Mesothelial cell of epicardium (in vitro differentiated cells): Measurements from ENCODE around the gene AGBL4. TPM values are rescaled to one million over a fixed set of nuclear protein-coding genes. Genes with fewer than 3 reads are reported as not detected.

Source experiments
- DNase-seq, 2 experiments: peaks; one replicate each; pipeline ENCODE4 v3.0.0; 2021; ENCODE audit warnings: low spot score in 2 of 2; ENCODE audit not compliant: unreplicated experiment in 2 of 2
- H3K27ac Mint-ChIP-seq: 2 replicates; pipeline ENCODE4 v1.8.0; 2021; ENCODE audit warnings: mixed read lengths
- H3K27me3 Mint-ChIP-seq: 2 replicates; pipeline ENCODE4 v1.8.0; 2021; ENCODE audit warnings: low read depth, mixed read lengths
- H3K36me3 Mint-ChIP-seq: 2 replicates; pipeline ENCODE4 v1.8.0; 2021; ENCODE audit warnings: mixed read lengths
- H3K4me1 Mint-ChIP-seq: 2 replicates; pipeline ENCODE4 v1.8.0; 2021; ENCODE audit warnings: mixed read lengths
- H3K4me3 Mint-ChIP-seq: 2 replicates; pipeline ENCODE4 v1.8.0; 2021; ENCODE audit warnings: mild to moderate bottlenecking, moderate library complexity, mixed read lengths
- H3K9me3 Mint-ChIP-seq: 2 replicates; pipeline ENCODE4 v1.8.0; 2021; ENCODE audit warnings: mixed read lengths
- total RNA-seq: library from RNA; stranded (reverse); gene quantifications from 3 replicates; pipeline ENCODE4 v1.2.1, GENCODE V29; 2021
- TF ChIP-seq, protein P1 (sequence below): fragments of 200-600 bp; sonication (generic); IDR thresholded peaks from one replicate; pipeline ENCODE4 v1.5.0; 2021; ENCODE audit warnings: antibody characterized with exemption; ENCODE audit not compliant: unreplicated experiment

AGBL4 gene
- total RNA-seq, 1 donor from 2014 or later = 0.42 TPM

DNA sequence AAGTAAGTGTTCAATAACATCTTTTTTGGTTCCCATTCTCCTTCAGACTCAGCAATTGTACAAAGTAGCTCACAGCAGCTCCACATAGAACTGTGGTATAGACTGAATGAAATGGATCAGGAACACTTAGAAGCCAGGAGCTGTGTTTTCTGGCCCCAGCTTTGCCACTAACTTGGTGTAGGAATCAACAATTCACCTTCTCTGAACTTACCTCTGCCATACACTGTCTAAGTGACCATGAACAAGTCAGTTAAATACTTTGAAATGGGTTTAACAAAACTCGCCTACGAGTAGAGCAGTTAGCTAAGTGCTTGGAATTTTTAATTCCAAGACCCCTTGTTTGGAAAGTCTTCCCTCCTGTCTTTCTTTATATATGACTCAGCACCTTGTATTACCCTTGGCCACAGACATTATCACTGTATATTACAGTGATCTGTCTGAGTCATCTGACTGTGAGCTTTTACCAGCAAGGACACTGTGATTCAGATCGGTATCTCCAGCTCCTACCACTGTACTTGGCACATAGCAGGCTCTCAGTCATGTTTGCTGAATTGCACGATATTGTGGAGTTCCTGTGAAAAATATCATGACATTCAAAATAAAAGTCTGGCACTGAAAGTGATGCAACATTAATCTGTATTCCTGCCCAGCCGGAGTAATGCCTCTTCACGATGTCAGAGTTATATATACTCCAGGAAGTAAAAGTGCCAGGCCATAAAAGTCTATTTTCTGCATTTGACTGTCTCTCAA lies 1145.4 kb downstream of the AGBL4 start:
- peaks cover 2% of the 10 kb centered on the region for H3K4me1 Mint-ChIP-seq
- no peak overlapping the region for H3K4me3 Mint-ChIP-seq
- TF ChIP-seq, protein P1, sequence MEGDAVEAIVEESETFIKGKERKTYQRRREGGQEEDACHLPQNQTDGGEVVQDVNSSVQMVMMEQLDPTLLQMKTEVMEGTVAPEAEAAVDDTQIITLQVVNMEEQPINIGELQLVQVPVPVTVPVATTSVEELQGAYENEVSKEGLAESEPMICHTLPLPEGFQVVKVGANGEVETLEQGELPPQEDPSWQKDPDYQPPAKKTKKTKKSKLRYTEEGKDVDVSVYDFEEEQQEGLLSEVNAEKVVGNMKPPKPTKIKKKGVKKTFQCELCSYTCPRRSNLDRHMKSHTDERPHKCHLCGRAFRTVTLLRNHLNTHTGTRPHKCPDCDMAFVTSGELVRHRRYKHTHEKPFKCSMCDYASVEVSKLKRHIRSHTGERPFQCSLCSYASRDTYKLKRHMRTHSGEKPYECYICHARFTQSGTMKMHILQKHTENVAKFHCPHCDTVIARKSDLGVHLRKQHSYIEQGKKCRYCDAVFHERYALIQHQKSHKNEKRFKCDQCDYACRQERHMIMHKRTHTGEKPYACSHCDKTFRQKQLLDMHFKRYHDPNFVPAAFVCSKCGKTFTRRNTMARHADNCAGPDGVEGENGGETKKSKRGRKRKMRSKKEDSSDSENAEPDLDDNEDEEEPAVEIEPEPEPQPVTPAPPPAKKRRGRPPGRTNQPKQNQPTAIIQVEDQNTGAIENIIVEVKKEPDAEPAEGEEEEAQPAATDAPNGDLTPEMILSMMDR = no peak
- H3K27me3 Mint-ChIP-seq = peaks cover 9% of the 10 kb centered on the region
- no peaks in the 10 kb centered on the region for H3K9me3 Mint-ChIP-seq
- H3K27ac Mint-ChIP-seq = no peak overlapping the region
- DNase-seq = no peak
- no peaks in the 10 kb centered on the region for H3K36me3 Mint-ChIP-seq

DNA sequence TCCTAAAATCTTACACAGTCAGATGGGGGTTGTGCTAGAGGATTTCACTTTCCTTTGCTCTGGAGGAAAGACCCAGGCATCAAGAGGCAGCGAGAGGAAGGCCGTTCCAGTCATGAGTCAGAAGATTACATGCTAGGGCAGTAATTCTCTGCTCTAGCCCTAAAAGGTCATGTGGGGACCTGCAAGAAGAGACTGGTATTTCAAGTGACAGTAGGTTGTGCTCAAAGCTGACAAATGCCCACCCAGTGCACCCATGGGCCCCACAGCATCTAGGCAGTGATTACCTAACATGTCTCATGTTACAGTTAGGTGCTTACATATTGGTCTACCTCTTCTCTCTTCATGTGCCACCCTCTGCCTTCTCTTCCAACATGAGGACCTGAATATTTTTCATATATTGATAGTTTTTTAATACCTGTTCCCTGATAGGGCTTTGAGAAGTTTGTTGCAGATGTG lies 1147.4 kb downstream of the AGBL4 start:
- H3K27me3 Mint-ChIP-seq = peaks cover 7% of the 10 kb centered on the region
- H3K4me1 Mint-ChIP-seq = peaks cover 2% of the 10 kb centered on the region
- H3K4me3 Mint-ChIP-seq = no peak overlapping the region
- no peaks in the 10 kb centered on the region for H3K9me3 Mint-ChIP-seq
- TF ChIP-seq, protein P1 = no peak
- no peak overlapping the region for H3K27ac Mint-ChIP-seq
- no peaks in the 10 kb centered on the region for H3K36me3 Mint-ChIP-seq
- DNase-seq = no peak

DNA sequence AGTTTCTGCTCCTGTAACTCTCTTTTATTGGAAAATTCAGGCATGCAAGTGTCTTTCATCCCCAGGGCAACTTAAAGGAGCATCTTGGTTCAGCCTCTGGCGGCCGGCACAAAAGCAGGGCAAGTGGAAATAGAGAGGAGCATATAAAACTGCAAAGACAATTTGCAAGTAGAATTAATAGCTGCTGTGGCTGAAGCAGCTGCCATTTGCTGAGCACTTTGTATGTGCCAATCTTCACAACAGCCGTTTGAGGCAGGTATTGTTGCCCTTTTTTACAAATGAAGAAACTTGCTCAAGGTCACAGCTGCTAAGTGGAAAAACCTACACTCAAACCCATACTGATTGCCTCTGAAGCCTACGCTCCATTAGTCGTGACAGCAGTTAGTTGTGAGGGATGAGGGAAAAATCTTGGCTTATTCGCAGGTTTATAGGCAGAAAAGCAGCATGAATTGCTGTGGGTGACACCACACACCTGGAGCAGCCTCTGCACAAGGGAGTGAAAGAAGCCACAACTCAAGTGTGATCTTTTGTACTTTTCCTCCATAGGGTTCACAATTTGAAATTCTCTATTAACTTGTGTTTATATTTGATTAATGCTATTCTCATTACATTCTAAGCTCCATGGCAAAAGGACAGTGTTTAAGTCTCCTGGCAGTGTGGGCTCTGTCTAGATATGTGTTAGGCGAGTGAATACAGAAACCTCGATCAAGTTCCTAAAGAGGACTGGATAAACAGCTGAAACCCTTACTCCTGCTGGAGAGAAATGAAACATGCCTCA lies 1148.0 kb downstream of the AGBL4 start:
- peaks cover 7% of the 10 kb centered on the region for H3K27me3 Mint-ChIP-seq
- H3K9me3 Mint-ChIP-seq = no peaks in the 10 kb centered on the region
- H3K27ac Mint-ChIP-seq = no peak overlapping the region
- no peaks in the 10 kb centered on the region for H3K36me3 Mint-ChIP-seq
- no peak for DNase-seq
- peaks cover 2% of the 10 kb centered on the region for H3K4me1 Mint-ChIP-seq
- H3K4me3 Mint-ChIP-seq = no peak overlapping the region
- TF ChIP-seq, protein P1 = no peak

DNA sequence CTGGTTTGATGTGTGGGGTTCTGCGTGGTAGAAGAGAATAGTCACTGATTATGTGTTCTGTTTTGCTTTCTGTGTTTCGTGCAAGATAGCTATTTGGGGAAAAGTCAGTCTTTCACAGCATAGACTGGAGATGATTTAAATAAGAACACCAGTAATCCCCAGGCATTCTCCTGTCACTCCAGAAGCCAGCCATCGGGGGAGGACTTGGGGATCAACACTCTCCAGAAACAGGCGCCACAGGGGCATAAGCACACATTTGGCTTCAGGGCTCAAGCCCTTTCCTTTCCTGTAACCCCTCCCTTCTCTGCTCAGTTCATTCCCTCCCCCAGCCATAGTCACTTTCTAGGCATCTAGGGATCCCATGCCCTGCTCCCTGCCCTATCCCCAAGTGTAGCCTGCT lies 1149.8 kb downstream of the AGBL4 start:
- Mint-ChIP-seq H3K27ac (no peak overlapping the region), H3K36me3 (no peaks in the 10 kb centered on the region)

DNA sequence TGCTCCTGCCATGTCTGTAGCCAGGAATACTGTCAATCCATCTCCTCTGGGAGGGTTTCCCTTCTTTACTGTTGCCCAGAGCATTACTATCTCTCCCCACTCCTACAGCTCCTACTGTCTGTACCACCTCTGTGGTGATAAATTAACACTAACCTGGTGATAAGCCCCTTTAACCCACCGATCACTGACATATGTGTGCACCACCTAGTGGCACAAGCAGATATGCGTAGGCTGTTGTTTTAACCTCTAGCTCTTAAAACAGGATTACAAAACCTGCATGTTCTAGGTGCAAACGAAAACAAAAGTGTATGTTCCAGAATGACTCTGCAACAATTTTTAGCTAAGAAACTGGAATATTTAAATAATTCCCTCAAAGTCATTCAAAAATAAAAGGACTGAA lies 1153.2 kb downstream of the AGBL4 start:
- H3K9me3 Mint-ChIP-seq = no peaks in the 10 kb centered on the region
- peaks cover 11% of the 10 kb centered on the region for H3K27me3 Mint-ChIP-seq
- H3K4me3 Mint-ChIP-seq = no peak overlapping the region
- H3K27ac Mint-ChIP-seq = no peak overlapping the region
- no peaks in the 10 kb centered on the region for H3K36me3 Mint-ChIP-seq
- no peak for DNase-seq
- TF ChIP-seq, protein P1 = no peak
- peaks cover 3% of the 10 kb centered on the region for H3K4me1 Mint-ChIP-seq

More for the DNA sequence above, 1149.8 kb downstream of the AGBL4 start:
- TF ChIP-seq, protein P1 = no peak
- Mint-ChIP-seq H3K4me1 (peaks cover 3% of the 10 kb centered on the region), H3K9me3 (no peaks in the 10 kb centered on the region), H3K27me3 (peaks cover 9% of the 10 kb centered on the region), H3K4me3 (no peak overlapping the region)
- no peak for DNase-seq
